GM10266 (cell line): ENCODE results near the gene CBX1.

Experiments used
- DNase-seq: peaks from one replicate; pipeline ENCODE4 v3.0.0; 2012; ENCODE audit errors: extremely low spot score
- CTCF ChIP-seq: IDR thresholded peaks from 2 replicates; pipeline ENCODE4 v1.5.1; 2012; ENCODE audit warnings: mild to moderate bottlenecking, low read depth; ENCODE audit not compliant: control insufficient read depth, insufficient read depth; ENCODE audit errors: missing control alignments

Gene CBX1

GRCh38 chr17:48101012-48101720, at the start of gene CBX1:
Gene CBX1, minus strand, starts transcription at chr17:48101478. Its CDS starts 24,474 bp downstream, at chr17:48077004.
- peak; percentile 93 for DNase-seq
- no peak for TF ChIP-seq CTCF

- no peak for DNase-seq
- no peak for TF ChIP-seq CTCF
These were observed 49.3 kb upstream of the CBX1 start for GRCh38 chr17:48150597-48151001.

GRCh38 chr17:48149787-48150463, 48.6 kb upstream of the CBX1 start:
- DNase-seq, result no peak
- no peak for TF ChIP-seq CTCF

GRCh38 chr17:48148854-48149786, 47.8 kb upstream of the CBX1 start:
- TF ChIP-seq CTCF, result no peak
- DNase-seq, result no peak

- no peak for DNase-seq
- no peak for TF ChIP-seq CTCF
These were observed 46.9 kb upstream of the CBX1 start for GRCh38 chr17:48148029-48148770.

GRCh38 chr17:48144976-48145798, 43.9 kb upstream of the CBX1 start:
- no peak for TF ChIP-seq CTCF
- DNase-seq, result peak; percentile 29
